SW480 (cell line): ENCODE data around the gene ZNF543.
"Not testable (repeated sequence)": the region's sequence is repeated elsewhere in the genome, so short reads cannot be mapped to it uniquely, and the experiment has no call there.

ENCODE experiments used
- DNase-seq: peaks from one replicate; pipeline ENCODE4 v3.0.0-alpha.2; 2016; ENCODE audit warnings: low spot score

The ZNF543 gene

DNA sequence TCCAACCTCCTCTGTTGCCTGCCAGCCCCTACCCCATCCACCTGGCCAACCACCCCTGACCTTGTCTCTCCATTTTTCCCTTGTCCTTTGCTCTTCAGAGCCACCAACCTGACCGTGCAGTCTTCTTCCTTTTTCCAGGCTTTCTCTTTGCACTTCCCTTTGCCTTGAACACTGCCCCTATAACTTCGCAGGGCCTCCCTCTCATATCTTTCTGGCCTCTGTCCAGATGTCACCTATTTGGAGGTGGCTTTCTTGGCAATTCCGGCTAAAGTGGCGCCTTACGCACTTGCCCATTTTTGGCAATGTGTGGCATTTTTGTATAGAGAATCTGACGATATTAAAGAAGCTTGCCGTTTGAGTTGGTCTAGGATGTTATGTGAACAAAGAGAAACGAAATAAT is 844 bp downstream of the ZNF543 start:
- DNase-seq, result no peak

- no peak for DNase-seq
Measured at GRCh38 chr19:57321751-57322150, 1.5 kb downstream of the ZNF543 start.

- DNase-seq, result no peak
Measured at GRCh38 chr19:57324992-57325391, 4.7 kb downstream of the ZNF543 start.

GRCh38 chr19:57327993-57328392 is 7.7 kb downstream of the ZNF543 start:
- no peak for DNase-seq

DNA sequence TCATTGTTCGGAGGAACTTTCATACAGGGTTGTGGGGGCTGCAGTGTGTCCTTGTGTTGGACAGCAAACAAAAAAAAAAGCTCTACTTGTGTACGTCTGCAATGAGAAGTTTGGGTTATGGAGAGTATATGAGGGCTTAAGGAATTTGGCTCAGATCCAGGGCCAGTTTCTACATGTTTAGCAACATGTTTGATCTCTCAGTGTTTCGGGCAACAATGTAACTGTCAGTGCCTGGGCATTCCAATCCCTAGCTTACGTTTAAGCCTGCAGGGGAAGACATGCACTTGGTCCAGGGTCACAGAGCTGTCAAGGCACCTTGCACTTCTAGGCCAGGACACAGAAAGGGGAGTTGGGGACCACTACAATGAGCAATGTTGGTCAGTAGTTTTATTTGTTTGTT is 13.9 kb downstream of the ZNF543 start:
- no peak for DNase-seq

DNA sequence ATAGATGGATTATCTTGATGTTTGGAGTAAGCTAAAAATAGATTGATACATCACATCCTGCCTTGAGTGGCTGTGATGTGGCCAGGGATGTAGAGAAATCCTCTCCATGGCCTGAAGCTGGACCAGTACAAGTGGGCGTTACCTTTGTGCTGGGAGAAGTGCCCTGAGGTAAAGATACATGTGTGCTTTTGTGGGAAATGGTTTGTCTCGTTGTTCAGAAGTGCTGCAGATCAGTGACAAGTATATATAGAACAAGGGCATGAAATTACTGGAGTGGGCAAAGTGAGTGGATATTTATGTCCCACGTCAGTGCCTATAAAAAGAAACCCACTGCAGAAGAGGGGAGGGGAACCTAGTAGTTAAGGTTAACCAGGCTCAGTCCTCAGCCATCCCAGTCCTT is 18.6 kb downstream of the ZNF543 start:
- DNase-seq, result no peak

GRCh38 chr19:57342582-57342981 is 22.3 kb downstream of the ZNF543 start:
- no peak for DNase-seq

DNA sequence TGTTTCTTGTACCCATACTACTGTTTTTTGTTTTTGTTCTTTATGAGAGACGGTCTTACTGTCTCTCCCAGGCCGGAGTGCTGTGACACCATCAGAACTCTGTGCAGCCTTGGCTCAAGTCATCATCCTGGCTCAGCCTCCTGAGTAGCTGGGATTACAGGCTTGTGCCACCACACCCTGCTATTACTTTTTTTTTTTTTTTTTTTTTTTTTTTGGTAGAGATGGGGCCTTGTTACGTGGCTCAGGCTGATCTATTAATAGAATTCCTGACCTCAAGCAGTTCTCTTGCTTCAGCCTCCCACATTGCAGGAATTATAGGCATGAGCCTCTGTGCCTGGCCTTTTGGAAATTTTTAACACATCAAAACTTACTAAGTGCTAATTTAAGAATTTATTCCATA is 27.9 kb downstream of the ZNF543 start:
- DNase-seq, result no peak

DNA sequence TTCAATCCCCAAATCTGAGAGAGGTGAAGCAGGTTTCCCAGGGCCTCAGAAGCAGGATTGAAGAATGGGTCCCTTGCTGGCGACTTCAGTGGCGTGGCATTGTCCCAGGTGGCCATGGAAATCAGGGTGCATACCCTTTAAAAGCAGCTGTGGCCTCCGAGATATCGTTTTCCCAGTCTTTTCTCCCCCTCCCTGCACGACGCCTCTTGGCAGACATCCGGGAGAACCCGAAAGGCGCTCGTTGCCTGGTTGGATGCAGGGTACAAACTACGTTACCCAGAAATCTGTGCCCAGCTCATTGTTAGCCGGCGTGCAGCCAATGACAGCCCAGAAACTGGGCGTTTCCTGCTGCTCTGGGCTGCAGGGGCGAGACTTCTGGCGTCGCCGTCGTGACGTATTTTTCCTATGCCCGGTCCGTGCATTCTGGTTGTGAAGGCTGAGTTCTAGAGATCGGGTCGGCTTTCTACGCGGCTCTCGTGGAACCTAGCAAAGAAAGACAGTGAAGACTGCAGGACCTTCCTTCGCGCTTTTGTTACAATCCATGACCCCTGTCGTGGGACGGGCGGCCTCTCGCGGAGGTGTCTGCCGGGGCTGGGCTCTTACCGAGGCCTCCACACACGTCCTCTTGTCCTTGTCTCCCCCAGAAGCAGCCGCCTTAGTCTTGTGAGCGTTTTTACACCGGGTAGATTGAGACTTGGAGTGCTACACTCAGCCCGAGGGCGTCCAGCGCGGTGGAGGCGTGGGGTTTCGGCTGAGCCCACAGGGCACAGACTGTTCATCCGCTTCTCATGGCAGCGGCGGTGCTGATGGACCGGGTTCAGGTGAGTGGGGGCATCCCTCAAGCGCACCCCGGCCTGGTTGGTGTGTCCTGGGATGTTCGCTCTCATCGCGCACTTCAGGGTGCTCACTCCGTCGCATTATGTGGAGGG is 30.9 kb downstream of the ZNF543 start, which contains the start of gene ZNF304:
Gene ZNF304, plus strand, starts transcription at position 395 of the 929 bp plus-strand sequence. Its CDS starts 394 bp downstream, at position 789.
- no peak for DNase-seq

DNA sequence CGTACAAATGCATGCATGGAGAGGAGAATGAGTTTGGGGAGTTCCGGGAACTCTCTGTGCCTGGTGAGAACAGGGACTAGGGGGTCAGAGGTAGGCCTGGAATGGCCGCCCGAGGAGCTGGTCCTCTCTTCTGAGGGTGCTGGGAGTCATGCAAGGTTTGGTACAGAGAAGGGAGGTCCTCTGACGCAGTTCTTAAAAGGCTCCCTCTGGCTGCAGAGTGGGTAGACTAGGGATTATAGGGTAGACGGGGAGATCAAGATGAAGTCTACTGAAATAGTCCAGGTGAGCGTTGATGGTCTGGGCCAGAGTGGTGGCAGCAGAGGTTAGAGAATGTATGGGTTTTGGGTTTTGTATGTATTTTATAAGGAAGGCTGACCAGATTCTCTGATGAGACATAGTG is 31.6 kb downstream of the ZNF543 start:
- DNase-seq, result no peak

- no peak for DNase-seq
Measured at GRCh38 chr19:57355916-57356315, 35.6 kb downstream of the ZNF543 start.

GRCh38 chr19:57357406-57357805 is 37.1 kb downstream of the ZNF543 start:
- DNase-seq, result no peak

- no peak for DNase-seq
Measured at GRCh38 chr19:57359300-57359699, 39.0 kb downstream of the ZNF543 start.

GRCh38 chr19:57362419-57362818 is 42.1 kb downstream of the ZNF543 start:
- no peak for DNase-seq

DNA sequence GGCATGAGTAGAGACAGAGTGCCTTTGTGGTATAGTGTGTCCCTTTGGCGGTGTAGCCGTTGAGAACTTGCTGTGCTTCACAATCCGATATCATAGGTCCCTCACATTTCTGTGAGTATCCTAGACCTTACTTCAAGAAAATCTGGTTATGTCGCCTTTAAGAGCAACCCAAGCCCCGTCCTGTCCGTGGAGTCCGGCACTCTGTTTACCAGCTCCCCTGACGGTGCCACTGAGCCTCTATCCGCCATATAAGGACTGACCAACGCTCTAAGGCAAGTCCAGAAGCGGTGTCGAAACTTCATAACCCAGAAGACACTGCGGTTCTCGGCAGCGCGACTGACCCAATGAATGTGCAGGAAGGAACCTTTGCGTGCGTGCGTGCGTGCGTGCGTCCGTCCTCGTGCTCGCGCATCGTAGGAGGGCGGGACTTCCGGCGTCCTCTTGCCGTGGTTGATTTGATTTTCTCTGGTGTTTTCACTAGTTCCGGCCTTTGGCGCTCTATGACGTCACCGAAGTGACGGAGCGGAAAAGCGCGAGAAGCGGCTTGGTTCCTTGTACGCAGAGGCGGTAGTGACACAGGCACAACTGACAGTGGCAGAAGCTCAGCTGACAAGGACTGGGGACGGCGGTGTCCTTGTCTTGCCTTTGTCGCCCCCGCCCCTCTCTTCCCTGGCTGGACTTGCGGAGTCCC is 42.9 kb downstream of the ZNF543 start, which contains the start of the genes TRAPPC2B and ZNF547:
Gene TRAPPC2B, plus strand, starts transcription at position 555 of the 691 bp plus-strand sequence. CDS start 1,283 bp downstream, outside the sequence.
Gene ZNF547, plus strand, starts transcription at position 555 of the 691 bp plus-strand sequence. CDS start 5,005 bp downstream, outside the sequence.
- DNase-seq, result peak; percentile 99

GRCh38 chr19:57363688-57364181 is 43.5 kb downstream of the ZNF543 start:
- DNase-seq, result no peak

DNA sequence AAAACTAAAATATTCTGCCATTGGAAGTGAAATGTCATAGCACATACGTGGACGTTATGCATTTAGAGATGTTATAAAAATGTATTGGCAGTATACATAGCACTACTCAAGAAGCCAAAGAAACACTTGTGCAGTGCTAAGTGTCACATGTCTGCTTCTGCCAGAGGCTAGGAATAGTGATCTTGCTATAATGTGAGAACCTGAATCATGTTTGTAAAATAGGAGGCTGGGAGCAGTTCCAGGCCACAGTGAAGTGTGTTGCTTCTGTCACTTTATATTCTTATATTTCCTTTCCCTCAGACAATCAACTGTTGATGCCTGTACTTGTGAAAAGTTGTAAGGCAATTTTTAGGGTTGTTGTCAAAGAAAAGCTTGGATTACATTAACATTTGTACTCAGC is 46.5 kb downstream of the ZNF543 start:
- DNase-seq, result no peak

GRCh38 chr19:57374179-57374578 is 53.9 kb downstream of the ZNF543 start:
- DNase-seq, result no peak

- not testable (repeated sequence) for DNase-seq
Measured at GRCh38 chr19:57374647-57375046, 54.4 kb downstream of the ZNF543 start.

GRCh38 chr19:57376151-57376550 is 55.9 kb downstream of the ZNF543 start:
- DNase-seq, result no peak

- DNase-seq, result no peak
Measured at GRCh38 chr19:57377498-57378146, 57.4 kb downstream of the ZNF543 start.
